Neutrophil (primary cell): ENCODE data around the gene PIN4.

ENCODE experiments used
- H3K27ac ChIP-seq: fragments of 200-600 bp; sonication (generic); 2 replicates; pipeline ENCODE4 v1.5.1; 2016; ENCODE audit warnings: mild to moderate bottlenecking, moderate library complexity
- H3K27me3 ChIP-seq: fragments of 200-600 bp; sonication (generic); 2 replicates; pipeline ENCODE4 v1.6.0; 2016; ENCODE audit warnings: mild to moderate bottlenecking
- H3K36me3 ChIP-seq: fragments of 200-600 bp; sonication (generic); 2 replicates; pipeline ENCODE4 v1.5.1; 2017
- H3K4me1 ChIP-seq, 2 experiments: fragments of 200-600 bp in 1 of 2; sonication (generic) in 1 of 2; 1 replicate in 1 of 2; 2 replicates in 1 of 2; pipeline versions ENCODE4 v1.5.1 to v1.6.1; 2013 to 2016; ENCODE audit warnings: low read depth in 1 of 2, low read length in 1 of 2, mild to moderate bottlenecking in 1 of 2, moderate library complexity in 1 of 2; ENCODE audit not compliant: control insufficient read depth in 1 of 2, insufficient read depth in 1 of 2
- H3K4me3 ChIP-seq, 2 experiments: fragments of 200-600 bp in 1 of 2; sonication (generic) in 1 of 2; 1 replicate in 1 of 2; 2 replicates in 1 of 2; pipeline ENCODE4 v1.5.1; 2013 to 2016; ENCODE audit warnings: low read depth in 1 of 2, low read length in 1 of 2, mild to moderate bottlenecking in 1 of 2, moderate library complexity in 1 of 2
- H3K9me3 ChIP-seq: fragments of 200-600 bp; sonication (generic); 2 replicates; pipeline ENCODE4 v1.5.1; 2016
- TF ChIP-seq, protein P1 (sequence below): fragments of 200-600 bp; sonication (generic); IDR thresholded peaks from 2 replicates; pipeline ENCODE4 v1.5.1; 2016; ENCODE audit warnings: antibody characterized with exemption

Gene PIN4

DNA sequence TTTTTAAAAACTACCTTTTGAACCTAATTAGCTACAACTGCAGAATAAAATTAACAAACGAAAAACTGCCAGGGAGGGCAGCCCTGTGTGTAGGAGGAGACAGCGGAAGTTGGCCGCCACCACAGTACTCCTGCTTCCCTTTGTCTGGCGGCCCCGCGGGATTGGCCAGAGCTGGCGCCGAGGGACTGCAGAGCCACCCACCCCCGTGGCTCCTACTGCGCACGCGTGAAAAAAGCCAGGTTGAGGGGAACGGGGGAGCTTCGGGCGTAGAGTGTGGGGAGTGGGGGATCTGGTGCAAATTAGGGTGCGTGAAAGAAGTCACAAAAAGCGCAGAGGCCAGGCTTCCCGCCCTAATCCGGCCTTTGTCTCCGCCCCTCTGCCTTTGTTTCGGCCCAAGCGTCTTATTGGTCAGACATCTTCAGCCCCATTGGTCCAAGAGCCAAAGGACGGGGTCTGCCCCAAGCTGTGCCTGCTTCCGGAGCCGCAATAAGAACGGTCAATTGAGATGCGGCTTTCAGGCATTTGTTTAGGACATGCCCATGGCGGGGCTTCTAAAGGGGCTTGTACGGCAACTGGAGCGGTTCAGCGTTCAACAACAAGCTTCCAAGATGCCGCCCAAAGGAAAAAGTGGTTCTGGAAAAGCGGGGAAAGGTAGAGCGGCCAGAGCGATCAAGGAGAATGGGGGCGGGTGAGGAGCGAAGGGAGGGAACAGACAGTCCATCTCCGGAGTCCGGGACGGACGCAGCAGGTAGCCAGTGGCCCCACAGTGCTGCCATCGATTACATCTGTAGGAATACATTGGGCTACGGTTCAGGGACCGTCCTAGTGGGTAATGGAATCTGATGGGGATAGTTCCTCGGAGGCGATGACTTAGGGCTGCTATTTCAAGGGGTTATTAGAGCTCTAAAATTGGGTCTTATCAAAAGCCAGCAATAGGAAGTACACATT is at the start of gene PIN4:
PIN4 (plus strand) TSS at position 580 of the 948 bp plus-strand sequence; CDS start at position 609, 29 bp downstream.
- TF ChIP-seq, protein P1, sequence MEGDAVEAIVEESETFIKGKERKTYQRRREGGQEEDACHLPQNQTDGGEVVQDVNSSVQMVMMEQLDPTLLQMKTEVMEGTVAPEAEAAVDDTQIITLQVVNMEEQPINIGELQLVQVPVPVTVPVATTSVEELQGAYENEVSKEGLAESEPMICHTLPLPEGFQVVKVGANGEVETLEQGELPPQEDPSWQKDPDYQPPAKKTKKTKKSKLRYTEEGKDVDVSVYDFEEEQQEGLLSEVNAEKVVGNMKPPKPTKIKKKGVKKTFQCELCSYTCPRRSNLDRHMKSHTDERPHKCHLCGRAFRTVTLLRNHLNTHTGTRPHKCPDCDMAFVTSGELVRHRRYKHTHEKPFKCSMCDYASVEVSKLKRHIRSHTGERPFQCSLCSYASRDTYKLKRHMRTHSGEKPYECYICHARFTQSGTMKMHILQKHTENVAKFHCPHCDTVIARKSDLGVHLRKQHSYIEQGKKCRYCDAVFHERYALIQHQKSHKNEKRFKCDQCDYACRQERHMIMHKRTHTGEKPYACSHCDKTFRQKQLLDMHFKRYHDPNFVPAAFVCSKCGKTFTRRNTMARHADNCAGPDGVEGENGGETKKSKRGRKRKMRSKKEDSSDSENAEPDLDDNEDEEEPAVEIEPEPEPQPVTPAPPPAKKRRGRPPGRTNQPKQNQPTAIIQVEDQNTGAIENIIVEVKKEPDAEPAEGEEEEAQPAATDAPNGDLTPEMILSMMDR = no peak
- Histone ChIP-seq H3K27me3 (no peaks in the 10 kb centered on the region), H3K36me3 (no peaks in the 10 kb centered on the region), H3K9me3 (no peaks in the 10 kb centered on the region), H3K4me1 (peaks cover 7 to 23% of the 10 kb centered on the region in 2 experiments), H3K4me3 (peak within 1 kb of the TSS; percentile 64 to 72), H3K27ac (peak within 1 kb of the TSS; percentile 80)

DNA sequence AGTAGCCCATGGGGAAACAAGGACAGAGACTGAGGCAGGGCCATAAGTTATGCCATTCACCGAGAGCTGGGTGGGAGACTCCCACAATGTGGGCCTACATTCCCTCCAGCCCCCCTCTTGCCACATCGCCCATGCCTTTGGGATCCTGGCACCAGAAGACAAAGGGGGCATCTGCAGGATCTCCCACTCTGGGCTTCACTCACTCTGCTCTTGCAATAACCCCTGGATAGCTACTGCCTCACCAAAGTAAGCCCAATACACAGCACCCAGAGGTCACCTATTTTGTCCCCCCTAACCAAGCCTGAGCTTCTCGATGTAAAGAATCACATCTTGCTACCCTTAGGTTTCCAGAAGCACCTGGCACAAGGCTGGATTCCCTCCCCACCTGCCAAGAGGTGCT is 49.1 kb upstream of the PIN4 start:
- H3K36me3 ChIP-seq = peaks cover 81% of the 10 kb centered on the region
- TF ChIP-seq, protein P1 = no peak
- no peaks in the 10 kb centered on the region for H3K9me3 ChIP-seq
- no peak overlapping the region for H3K27ac ChIP-seq
- no peak overlapping the region for H3K4me3 ChIP-seq
- H3K4me1 ChIP-seq = peaks cover 14 to 17% of the 10 kb centered on the region in 2 experiments
- H3K27me3 ChIP-seq = peaks cover 27% of the 10 kb centered on the region

DNA sequence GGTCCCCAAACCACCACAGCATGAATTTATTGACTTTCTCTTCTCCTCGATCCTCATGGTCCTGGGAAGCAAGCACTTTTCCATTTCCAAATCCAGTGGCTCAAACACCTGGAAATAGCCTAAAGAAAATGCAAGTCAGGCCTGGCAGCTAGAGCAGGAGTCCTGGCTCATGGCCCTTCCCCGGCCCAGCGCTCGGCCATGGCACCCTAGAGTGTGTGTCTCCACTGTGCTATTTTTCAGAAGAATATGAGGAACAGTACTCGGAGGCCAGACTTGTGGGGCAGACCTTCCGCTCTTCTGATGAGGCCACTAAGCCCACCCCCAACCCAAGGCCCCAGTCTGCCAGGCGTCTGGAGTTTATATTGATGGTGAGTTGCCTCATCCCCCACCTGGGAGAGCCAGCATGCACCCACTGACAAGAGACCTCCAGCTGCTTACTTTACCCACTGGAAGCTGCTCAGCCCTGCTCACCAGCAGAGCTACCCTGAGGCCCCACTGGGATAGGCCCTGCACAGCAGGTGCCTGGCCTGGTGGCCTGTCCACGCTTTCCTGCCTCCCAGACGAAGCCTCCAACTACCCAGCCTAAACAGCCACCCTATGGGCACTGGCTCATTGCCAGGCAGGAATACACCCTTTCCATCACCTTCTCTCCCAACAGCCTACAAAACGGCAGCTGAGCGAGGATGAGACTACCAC is 47.6 kb upstream of the PIN4 start:
- Histone ChIP-seq H3K4me1 (peaks cover 11% of the 10 kb centered on the region in 2 experiments), H3K4me3 (no peak overlapping the region), H3K36me3 (peaks cover 87% of the 10 kb centered on the region), H3K9me3 (no peaks in the 10 kb centered on the region), H3K27me3 (peaks cover 27% of the 10 kb centered on the region), H3K27ac (no peak overlapping the region)
- TF ChIP-seq, protein P1 = no peak

DNA sequence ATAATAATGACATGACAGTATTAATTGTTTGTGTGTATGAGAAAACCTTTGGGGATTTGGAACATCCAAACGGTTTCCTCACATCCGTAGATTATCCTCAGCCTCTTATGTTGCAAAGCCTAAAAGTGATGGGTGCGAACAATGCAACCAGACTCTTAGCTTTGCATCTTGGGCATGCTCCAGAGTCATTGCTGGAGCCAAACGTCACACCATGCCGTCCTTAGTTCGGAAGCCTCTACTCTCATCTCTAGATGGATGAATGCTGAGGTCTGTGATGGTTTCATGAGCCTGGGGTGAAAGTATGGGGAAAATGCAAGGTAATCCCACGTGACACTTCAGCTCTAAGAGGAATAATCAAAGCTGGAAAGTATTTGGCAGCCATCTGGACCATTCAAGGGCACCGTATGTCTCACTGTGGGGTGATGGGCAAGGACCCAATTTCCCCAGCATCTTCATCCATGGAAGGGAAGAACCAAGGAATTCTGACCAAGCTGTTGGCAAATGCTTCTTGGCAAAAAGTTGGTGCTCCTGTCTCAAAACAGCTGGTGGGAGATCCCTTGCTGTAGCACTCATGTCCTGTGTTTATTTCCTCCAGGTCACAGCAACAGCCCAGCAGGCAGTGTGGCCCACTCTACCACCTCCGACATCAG is 43.6 kb upstream of the PIN4 start:
- no peaks in the 10 kb centered on the region for H3K4me1 ChIP-seq
- no peak overlapping the region for H3K27ac ChIP-seq
- TF ChIP-seq, protein P1 = no peak
- no peaks in the 10 kb centered on the region for H3K27me3 ChIP-seq
- H3K9me3 ChIP-seq = no peaks in the 10 kb centered on the region
- peaks cover 93% of the 10 kb centered on the region for H3K36me3 ChIP-seq
- H3K4me3 ChIP-seq = no peak overlapping the region

DNA sequence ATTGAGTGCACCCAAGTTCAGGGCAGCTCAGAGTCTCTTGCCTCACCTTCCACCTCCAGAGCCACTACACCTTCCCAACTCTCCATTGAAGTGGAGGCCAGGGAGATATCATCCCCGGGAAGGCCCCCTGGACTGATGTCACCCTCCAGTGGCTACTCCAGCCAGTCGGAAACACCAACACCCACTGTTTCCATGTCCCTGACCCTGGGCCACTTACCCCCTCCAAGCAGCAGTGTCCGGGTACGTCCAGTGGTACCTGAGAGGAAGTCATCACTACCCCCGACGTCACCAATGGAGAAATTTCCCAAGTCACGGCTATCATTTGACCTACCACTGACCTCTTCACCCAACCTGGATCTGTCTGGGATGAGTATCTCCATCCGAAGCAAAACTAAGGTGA is 42.0 kb upstream of the PIN4 start:
- H3K36me3 ChIP-seq = peaks cover 93% of the 10 kb centered on the region
- no peaks in the 10 kb centered on the region for H3K9me3 ChIP-seq
- no peaks in the 10 kb centered on the region for H3K4me1 ChIP-seq
- H3K27ac ChIP-seq = no peak overlapping the region
- H3K4me3 ChIP-seq = no peak overlapping the region
- H3K27me3 ChIP-seq = no peaks in the 10 kb centered on the region
- TF ChIP-seq, protein P1 = no peak
